Calu3 (cell line): ENCODE measurements around the gene KIF2C. TPM values are rescaled to one million over a fixed set of nuclear protein-coding genes. Genes with fewer than 3 reads are reported as not detected.
A peak's percentile ranks its signal among the peaks of the same experiment; 100 is the strongest.

ENCODE experiments used
- BruUV-seq: library from RNA; stranded (reverse); fragments of 400-500 nt; replicated peaks from 2 replicates; lab custom pipeline; 2021; lab: Mats Ljungman, UMichigan
- CTCF ChIA-PET: fragments of 300-600 bp; sonication (Branson Sonifier 250); formaldehyde crosslinking; loops from one replicate; lab custom pipeline; 2022; ENCODE audit warnings: antibody characterized with exemption; lab: Charles Lee
- DNase-seq: peaks from one replicate; pipeline ENCODE4 v3.0.0; 2022
- H3K27ac Mint-ChIP-seq: one replicate; pipeline ENCODE4 v1.8.0; 2022; ENCODE audit warnings: mixed read lengths; ENCODE audit not compliant: unreplicated experiment
- H3K27me3 Mint-ChIP-seq: one replicate; pipeline ENCODE4 v1.8.0; 2022; ENCODE audit warnings: mixed read lengths; ENCODE audit not compliant: unreplicated experiment
- H3K36me3 Mint-ChIP-seq: one replicate; pipeline ENCODE4 v1.8.0; 2022; ENCODE audit warnings: mild to moderate bottlenecking, moderate library complexity, mixed read lengths; ENCODE audit not compliant: insufficient read depth, unreplicated experiment
- H3K4me1 Mint-ChIP-seq: one replicate; pipeline ENCODE4 v1.8.0; 2022; ENCODE audit warnings: mild to moderate bottlenecking, low read depth, mixed read lengths; ENCODE audit not compliant: unreplicated experiment
- H3K4me3 Mint-ChIP-seq: one replicate; pipeline ENCODE4 v1.8.0; 2022; ENCODE audit warnings: mild to moderate bottlenecking, low read depth, moderate library complexity, mixed read lengths; ENCODE audit not compliant: unreplicated experiment
- H3K9me3 Mint-ChIP-seq: one replicate; pipeline ENCODE4 v1.8.0; 2022; ENCODE audit warnings: low read depth, mixed read lengths; ENCODE audit not compliant: unreplicated experiment
- intact Hi-C: fragments of 100-400 bp; cut with micrococcal nuclease; formaldehyde crosslinking; loops from one replicate; pipeline ENCODE4 v1.10.0; 2022; ENCODE audit not compliant: unreplicated experiment
- total RNA-seq: library from RNA; stranded (reverse); gene quantifications from 2 replicates; pipeline ENCODE4 v1.2.3, GENCODE V29; 2022
- TF ChIP-seq, protein P1 (sequence below): fragments of 200-600 bp; IDR thresholded peaks from one replicate; pipeline ENCODE4 v1.8.0; 2022; ENCODE audit warnings: antibody characterized with exemption; ENCODE audit not compliant: unreplicated experiment

The KIF2C gene
- total RNA-seq, 1 experiment from 2014 or later = 67.6 TPM

DNA sequence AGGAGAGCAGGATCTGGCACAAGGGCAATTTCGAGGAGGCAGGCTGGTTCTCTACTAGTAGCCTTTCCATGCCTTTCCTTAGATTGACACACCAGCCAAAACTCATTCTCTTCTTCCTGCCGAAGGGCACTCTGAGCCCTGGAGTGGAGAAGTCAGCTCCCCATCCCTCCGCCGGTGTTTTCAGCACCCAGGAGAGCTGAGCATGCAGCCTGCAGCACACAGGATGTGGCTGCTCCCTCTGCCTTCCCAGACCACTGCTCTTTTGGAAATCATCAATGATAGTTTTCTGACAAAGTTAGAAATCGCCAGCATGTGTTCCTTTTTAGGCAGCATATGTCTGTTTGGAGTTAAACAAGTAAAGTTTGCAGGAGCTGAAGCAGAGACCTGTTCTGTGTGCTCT lies 20.3 kb upstream of the KIF2C start:
- H3K27ac Mint-ChIP-seq = no peak overlapping the region
- DNase-seq = no peak
- no TSS peak for BruUV-seq
- intact Hi-C loops = no loop called here
- TF ChIP-seq, protein P1, sequence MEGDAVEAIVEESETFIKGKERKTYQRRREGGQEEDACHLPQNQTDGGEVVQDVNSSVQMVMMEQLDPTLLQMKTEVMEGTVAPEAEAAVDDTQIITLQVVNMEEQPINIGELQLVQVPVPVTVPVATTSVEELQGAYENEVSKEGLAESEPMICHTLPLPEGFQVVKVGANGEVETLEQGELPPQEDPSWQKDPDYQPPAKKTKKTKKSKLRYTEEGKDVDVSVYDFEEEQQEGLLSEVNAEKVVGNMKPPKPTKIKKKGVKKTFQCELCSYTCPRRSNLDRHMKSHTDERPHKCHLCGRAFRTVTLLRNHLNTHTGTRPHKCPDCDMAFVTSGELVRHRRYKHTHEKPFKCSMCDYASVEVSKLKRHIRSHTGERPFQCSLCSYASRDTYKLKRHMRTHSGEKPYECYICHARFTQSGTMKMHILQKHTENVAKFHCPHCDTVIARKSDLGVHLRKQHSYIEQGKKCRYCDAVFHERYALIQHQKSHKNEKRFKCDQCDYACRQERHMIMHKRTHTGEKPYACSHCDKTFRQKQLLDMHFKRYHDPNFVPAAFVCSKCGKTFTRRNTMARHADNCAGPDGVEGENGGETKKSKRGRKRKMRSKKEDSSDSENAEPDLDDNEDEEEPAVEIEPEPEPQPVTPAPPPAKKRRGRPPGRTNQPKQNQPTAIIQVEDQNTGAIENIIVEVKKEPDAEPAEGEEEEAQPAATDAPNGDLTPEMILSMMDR = no peak
- CTCF ChIA-PET = no interaction called here
- peaks cover 36% of the 10 kb centered on the region for H3K4me1 Mint-ChIP-seq
- H3K27me3 Mint-ChIP-seq = peaks cover 28% of the 10 kb centered on the region
- no peaks in the 10 kb centered on the region for H3K9me3 Mint-ChIP-seq
- no peak overlapping the region for H3K4me3 Mint-ChIP-seq
- H3K36me3 Mint-ChIP-seq = peaks cover 31% of the 10 kb centered on the region

DNA sequence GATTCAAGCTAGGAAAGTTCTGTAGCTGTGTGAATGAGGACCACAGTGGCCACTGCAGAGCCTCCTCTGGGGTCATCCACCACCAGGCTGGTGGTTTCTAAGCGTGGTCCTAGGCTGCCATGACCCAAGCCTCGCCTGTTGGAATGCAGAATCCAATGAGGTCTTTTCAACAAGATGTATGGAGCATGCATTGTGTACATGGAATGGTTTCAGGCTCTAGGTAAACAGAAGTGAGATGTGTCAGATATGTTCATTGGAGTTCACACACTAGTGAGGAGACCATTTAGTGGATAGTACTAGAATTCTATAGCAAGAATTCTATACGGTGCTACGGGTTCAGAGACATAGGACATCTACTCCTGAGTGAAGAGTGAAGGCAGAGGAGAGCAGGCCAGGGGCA lies 19.4 kb upstream of the KIF2C start:
- Mint-ChIP-seq H3K36me3 (peaks cover 31% of the 10 kb centered on the region), H3K4me1 (peaks cover 36% of the 10 kb centered on the region), H3K27ac (peak overlapping the region; percentile 96), H3K27me3 (peaks cover 27% of the 10 kb centered on the region), H3K4me3 (peak overlapping the region; percentile 0), H3K9me3 (no peaks in the 10 kb centered on the region)
- no peak for DNase-seq
- no TSS peak for BruUV-seq
- CTCF ChIA-PET = no interaction called here
- intact Hi-C loops = no loop called here
- TF ChIP-seq, protein P1 = no peak

DNA sequence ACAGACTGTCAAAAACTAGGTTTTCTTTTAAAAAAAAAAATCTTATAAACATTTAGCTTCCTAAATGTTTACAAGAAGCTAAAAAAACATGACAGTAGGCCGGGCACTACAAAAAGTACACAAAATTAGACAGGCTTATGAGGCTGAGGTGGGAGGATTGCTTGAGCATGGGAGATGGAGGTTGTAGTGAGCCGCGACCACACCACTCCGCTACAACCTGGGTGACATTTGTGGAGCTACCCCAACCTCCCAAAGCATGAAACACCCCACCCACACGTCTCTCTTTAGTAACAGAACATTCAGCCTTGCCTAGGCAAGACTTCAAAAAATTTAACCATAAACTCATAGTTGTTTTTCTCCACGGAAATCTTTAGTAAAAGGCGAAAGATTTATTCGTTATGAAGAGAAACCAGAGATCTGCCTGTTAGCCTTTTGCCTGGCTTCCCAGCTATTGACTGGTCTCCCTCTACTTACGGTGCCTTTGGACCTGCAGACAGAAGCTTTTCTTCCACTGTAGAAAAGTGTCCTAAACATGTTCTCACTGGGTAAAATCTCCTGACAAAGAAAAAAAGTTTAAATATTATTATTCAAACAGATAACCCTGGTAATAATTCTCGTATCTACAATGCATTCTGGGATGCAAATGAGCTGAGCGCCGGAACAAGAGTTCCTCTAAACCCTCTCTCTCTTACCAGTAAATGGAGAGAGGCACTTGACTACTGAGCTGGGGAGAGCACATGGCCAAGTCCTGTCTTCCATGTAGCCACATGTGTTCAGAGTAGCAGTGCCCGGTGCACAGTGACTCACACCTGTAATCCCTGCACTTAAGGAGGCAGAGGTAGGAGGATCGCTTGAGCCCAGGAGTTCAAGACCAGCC lies 17.9 kb upstream of the KIF2C start:
- intact Hi-C loops = no loop called here
- H3K4me3 Mint-ChIP-seq = peak overlapping the region; percentile 26
- BruUV-seq = TSS peak; percentile 99

DNA sequence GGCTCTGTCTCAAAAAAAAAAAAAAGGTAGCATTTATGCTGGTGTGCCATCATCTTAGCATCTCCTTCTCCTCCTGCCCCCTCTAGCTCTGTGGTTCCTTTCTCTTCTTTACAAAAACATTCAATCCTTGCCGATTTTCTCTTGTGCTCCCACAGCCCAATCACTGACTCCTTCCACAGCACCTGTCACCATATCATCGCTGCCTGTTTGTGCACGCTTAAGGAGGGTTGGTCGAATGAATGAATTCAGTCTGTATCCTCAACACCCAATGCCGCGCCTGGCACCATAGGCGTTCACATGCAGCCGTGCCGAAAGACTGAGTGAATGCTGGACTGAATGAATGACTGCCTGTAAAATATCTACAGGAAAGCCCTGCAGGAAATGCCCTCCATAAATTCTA lies 16.6 kb upstream of the KIF2C start:
- Mint-ChIP-seq H3K27ac (peak overlapping the region; percentile 52), H3K9me3 (no peaks in the 10 kb centered on the region), H3K27me3 (no peaks in the 10 kb centered on the region), H3K4me1 (peaks cover 29% of the 10 kb centered on the region), H3K4me3 (no peak overlapping the region), H3K36me3 (peaks cover 25% of the 10 kb centered on the region)
- BruUV-seq = no TSS peak
- CTCF ChIA-PET = no interaction called here
- no peak for DNase-seq
- intact Hi-C loops = no loop called here
- TF ChIP-seq, protein P1 = no peak

More for the DNA sequence above, 17.9 kb upstream of the KIF2C start:
- Mint-ChIP-seq H3K4me1 (peaks cover 36% of the 10 kb centered on the region), H3K9me3 (no peaks in the 10 kb centered on the region), H3K27ac (peak overlapping the region; percentile 96), H3K36me3 (peaks cover 31% of the 10 kb centered on the region), H3K27me3 (peaks cover 13% of the 10 kb centered on the region)
- DNase-seq = peak; percentile 82
- TF ChIP-seq, protein P1 = no peak
- CTCF ChIA-PET = interaction anchor here (0.5 to 1.6 kb wide), 6 partner anchors 9 to 487 kb away, joined by 3 to 11 read pairs (median 4); partner anchors contain the start of genes ARMH1, PLK3, RNU5D-1 and TMEM53
